SHP77 treated with DMSO at 0.1 percent for 48 hours (cell line): Measurements from ENCODE around the gene SCARB1.
A peak's percentile ranks its signal among the peaks of the same experiment; 100 is the strongest.

Experiments
- DNase-seq: peaks from one replicate; lab custom pipeline; 2025; lab: John Stamatoyannopoulos, UW

Gene SCARB1

GRCh38 chr12:124821252-124822200 lies 42.1 kb downstream of the SCARB1 start:
- no peak for DNase-seq

GRCh38 chr12:124820199-124820598 lies 43.5 kb downstream of the SCARB1 start:
- DNase-seq = no peak

GRCh38 chr12:124819525-124819924 lies 44.1 kb downstream of the SCARB1 start:
- no peak for DNase-seq

GRCh38 chr12:124819080-124819479 lies 44.6 kb downstream of the SCARB1 start:
- DNase-seq = no peak

- no peak for DNase-seq
Measured at GRCh38 chr12:124817076-124818000, 46.3 kb downstream of the SCARB1 start.

- DNase-seq = no peak
Measured at GRCh38 chr12:124816295-124816854, 47.3 kb downstream of the SCARB1 start.

- peak; percentile 39 for DNase-seq
Measured at GRCh38 chr12:124814741-124815613, 48.7 kb downstream of the SCARB1 start.

- DNase-seq = no peak
Measured at GRCh38 chr12:124813782-124814181, 49.9 kb downstream of the SCARB1 start.

- DNase-seq = no peak
Measured at GRCh38 chr12:124812979-124813378, 50.7 kb downstream of the SCARB1 start.

- DNase-seq = no peak
Measured at GRCh38 chr12:124812356-124812755, 51.3 kb downstream of the SCARB1 start.

- no peak for DNase-seq
Measured at GRCh38 chr12:124811633-124812032, 52.0 kb downstream of the SCARB1 start.

- no peak for DNase-seq
Measured at GRCh38 chr12:124809878-124810277, 53.8 kb downstream of the SCARB1 start.

GRCh38 chr12:124809391-124809790 lies 54.3 kb downstream of the SCARB1 start:
- no peak for DNase-seq

GRCh38 chr12:124808272-124808671 lies 55.4 kb downstream of the SCARB1 start:
- DNase-seq = no peak

- no peak for DNase-seq
Measured at GRCh38 chr12:124805876-124806668, 57.6 kb downstream of the SCARB1 start.

GRCh38 chr12:124805050-124805449 lies 58.6 kb downstream of the SCARB1 start:
- no peak for DNase-seq

GRCh38 chr12:124804011-124804621 lies 59.5 kb downstream of the SCARB1 start:
- DNase-seq = no peak

- no peak for DNase-seq
Measured at GRCh38 chr12:124802361-124802760, 61.3 kb downstream of the SCARB1 start.

GRCh38 chr12:124800506-124800905 lies 63.2 kb downstream of the SCARB1 start:
- no peak for DNase-seq

GRCh38 chr12:124797321-124797720 lies 66.3 kb downstream of the SCARB1 start:
- no peak for DNase-seq
